PFSK-1 (cell line): ENCODE data around the gene ARSG.

Experiments used
- FOXP2 ChIP-seq: optimal IDR thresholded peaks from 2 replicates; pipeline ENCODE3; 2011; ENCODE audit warnings: borderline replicate concordance, control low read depth, inconsistent platforms; ENCODE audit not compliant: insufficient read depth; ENCODE audit errors: extremely low read length, extremely low read depth
- POLR2AphosphoS5 ChIP-seq: IDR thresholded peaks from 2 replicates; pipeline ENCODE4 v1.6.1; 2012; ENCODE audit warnings: low read depth, mild to moderate bottlenecking, control low read depth, low read length, moderate library complexity
- REST ChIP-seq, 2 experiments: IDR thresholded peaks; 2 replicates each; pipeline versions ENCODE4 v1.6.1 to v1.8.0; 2011 to 2012; ENCODE audit warnings: low read depth in 2 of 2, low read length in 2 of 2, control low read depth in 1 of 2, inconsistent platforms in 1 of 2, mild to moderate bottlenecking in 1 of 2, moderate library complexity in 1 of 2; ENCODE audit not compliant: insufficient read depth in 1 of 2
- SIN3A ChIP-seq: IDR thresholded peaks from 2 replicates; pipeline ENCODE4 v1.6.1; 2012; ENCODE audit warnings: mild to moderate bottlenecking, low read length, moderate library complexity, borderline replicate concordance; ENCODE audit not compliant: insufficient read depth
- TAF1 ChIP-seq: IDR thresholded peaks from 2 replicates; pipeline ENCODE4 v1.6.1; 2012; ENCODE audit warnings: low read length, control low read depth, borderline replicate concordance; ENCODE audit not compliant: insufficient read depth

The ARSG gene

GRCh38 chr17:68322630-68323029 is 31.3 kb downstream of the ARSG start:
- TF ChIP-seq REST (IDR thresholded peaks at IDR 0.05; ENCODE audit: insufficient read depth in 1 of 2, low read depth in 2 of 2, low read length in 2 of 2) (no peak), SIN3A (no peak), TAF1 (no peak), FOXP2 (no peak), POLR2AphosphoS5 (no peak)

GRCh38 chr17:68324114-68324513 is 32.8 kb downstream of the ARSG start:
- TF ChIP-seq POLR2AphosphoS5 (no peak), REST (IDR thresholded peaks at IDR 0.05; ENCODE audit: insufficient read depth in 1 of 2, low read depth in 2 of 2, low read length in 2 of 2) (no peak), SIN3A (no peak), TAF1 (no peak), FOXP2 (no peak)

GRCh38 chr17:68324654-68325336 is 33.5 kb downstream of the ARSG start:
- no peak for TF ChIP-seq FOXP2
- no peak for TF ChIP-seq REST (IDR thresholded peaks at IDR 0.05; ENCODE audit: insufficient read depth in 1 of 2, low read depth in 2 of 2, low read length in 2 of 2)
- TF ChIP-seq POLR2AphosphoS5 = no peak
- no peak for TF ChIP-seq SIN3A
- TF ChIP-seq TAF1 = no peak

- TF ChIP-seq FOXP2 (no peak), REST (IDR thresholded peaks at IDR 0.05; ENCODE audit: insufficient read depth in 1 of 2, low read depth in 2 of 2, low read length in 2 of 2) (no peak), POLR2AphosphoS5 (no peak), SIN3A (no peak), TAF1 (no peak)
Observed at GRCh38 chr17:68325961-68326360, 34.7 kb downstream of the ARSG start.

GRCh38 chr17:68326681-68327080 is 35.4 kb downstream of the ARSG start:
- TF ChIP-seq SIN3A (no peak), POLR2AphosphoS5 (no peak), REST (IDR thresholded peaks at IDR 0.05; ENCODE audit: insufficient read depth in 1 of 2, low read depth in 2 of 2, low read length in 2 of 2) (no peak), FOXP2 (no peak), TAF1 (no peak)
